Activated CD8-positive, alpha-beta memory T cell treated with anti-CD3 and anti-CD28 coated beads for 4 hours (primary cell): ENCODE measurements around the gene FNDC3B.

Source experiments
- DNase-seq, 2 donors: peaks; one replicate each; pipeline ENCODE4 v3.0.0-alpha.2; 2020; ENCODE audit warnings: low read depth in 2 of 2

Gene FNDC3B

GRCh38 chr3:172333692-172334457 is 294.5 kb downstream of the FNDC3B start:
- DNase-seq, result no peak

- DNase-seq, result no peak
These were observed 295.4 kb downstream of the FNDC3B start for GRCh38 chr3:172334671-172335207.

- DNase-seq, result no peak
These were observed 300.5 kb downstream of the FNDC3B start for GRCh38 chr3:172339892-172340291.

GRCh38 chr3:172340583-172340982 is 301.2 kb downstream of the FNDC3B start:
- no peak for DNase-seq

GRCh38 chr3:172341482-172342059 is 302.2 kb downstream of the FNDC3B start:
- no peak for DNase-seq

- no peak for DNase-seq
These were observed 302.8 kb downstream of the FNDC3B start for GRCh38 chr3:172342097-172342659.

GRCh38 chr3:172343117-172343516 is 303.7 kb downstream of the FNDC3B start:
- DNase-seq, result no peak

- DNase-seq, result no peak
These were observed 304.6 kb downstream of the FNDC3B start for GRCh38 chr3:172343979-172344378.

GRCh38 chr3:172346161-172346560 is 306.8 kb downstream of the FNDC3B start:
- DNase-seq, result no peak

- no peak for DNase-seq
These were observed 308.7 kb downstream of the FNDC3B start for GRCh38 chr3:172347895-172348679.

- DNase-seq, result no peak
These were observed 312.6 kb downstream of the FNDC3B start for GRCh38 chr3:172351895-172352466.

GRCh38 chr3:172352786-172353185 is 313.4 kb downstream of the FNDC3B start:
- no peak for DNase-seq

- no peak for DNase-seq
These were observed 315.6 kb downstream of the FNDC3B start for GRCh38 chr3:172354931-172355499.

GRCh38 chr3:172355836-172356235 is 316.5 kb downstream of the FNDC3B start:
- DNase-seq, result no peak

GRCh38 chr3:172356427-172356826 is 317.0 kb downstream of the FNDC3B start:
- DNase-seq, result no peak

GRCh38 chr3:172357850-172358754 is 318.7 kb downstream of the FNDC3B start:
- DNase-seq, result no peak

GRCh38 chr3:172359231-172359630 is 319.9 kb downstream of the FNDC3B start:
- DNase-seq, result no peak

GRCh38 chr3:172359996-172360395 is 320.6 kb downstream of the FNDC3B start:
- no peak for DNase-seq

- DNase-seq, result no peak
These were observed 323.2 kb downstream of the FNDC3B start for GRCh38 chr3:172362583-172362982.

- no peak for DNase-seq
These were observed 325.1 kb downstream of the FNDC3B start for GRCh38 chr3:172364374-172365027.
